PC-3 (cell line): ENCODE results near the gene GSC2. TPM values are rescaled to one million over a fixed set of nuclear protein-coding genes. Genes with fewer than 3 reads are reported as not detected.

Experiments used
- ATAC-seq: fragments of 200-7000 bp; cut with Tn5 transposase; 2 replicates; pipeline ENCODE4 v1.9.1; 2020; ENCODE audit warnings: mild to moderate bottlenecking, moderate library complexity
- Bru-seq: library from RNA; stranded (reverse); fragments of 400-500 nt; gene quantifications from one replicate; lab custom pipeline; 2021; lab: Mats Ljungman, UMichigan
- BruChase-seq, 2 experiments: library from RNA; stranded (reverse); fragments of 400-500 nt; gene quantifications; one replicate each; lab custom pipeline; 2021; lab: Mats Ljungman, UMichigan
- BruUV-seq: library from RNA; stranded (reverse); fragments of 400-500 nt; replicated peaks from 2 replicates; lab custom pipeline; 2021; lab: Mats Ljungman, UMichigan
- CTCF ChIA-PET: fragments of 300-600 bp; sonication (Branson Sonifier 250); formaldehyde crosslinking; loops from one replicate; lab custom pipeline; 2022; ENCODE audit warnings: antibody characterized with exemption; lab: Charles Lee
- POLR2A ChIA-PET: fragments of 300-600 bp; sonication (Branson Sonifier 250); formaldehyde crosslinking; loops from one replicate; lab custom pipeline; 2022; ENCODE audit warnings: antibody characterized with exemption; ENCODE audit not compliant: unreplicated experiment; lab: Charles Lee
- DNase-seq: peaks from one replicate; pipeline ENCODE4 v3.0.0-alpha.2; 2015
- H2AFZ ChIP-seq: fragments of 300-600 bp; sonication (generic); 2 replicates; pipeline ENCODE4 v1.6.0; 2016; ENCODE audit warnings: antibody characterized with exemption, low read length
- H3F3A ChIP-seq: fragments of 300-600 bp; sonication (generic); one replicate; pipeline ENCODE4 v1.6.0; 2017; ENCODE audit warnings: antibody characterized with exemption, low read length, control low read depth, mild to moderate bottlenecking; ENCODE audit not compliant: unreplicated experiment
- H3K27ac ChIP-seq: fragments of 300-600 bp; sonication (generic); 2 replicates; pipeline ENCODE4 v1.5.1; 2016; ENCODE audit warnings: mild to moderate bottlenecking, low read length
- H3K27me3 ChIP-seq: fragments of 300-600 bp; sonication (generic); 2 replicates; pipeline ENCODE4 v1.6.1; 2016; ENCODE audit warnings: low read length, mixed read lengths
- H3K36me3 ChIP-seq: fragments of 300-600 bp; sonication (generic); 2 replicates; pipeline ENCODE4 v1.6.1; 2016; ENCODE audit warnings: low read depth, mixed run types, low read length, mixed read lengths
- H3K4me1 ChIP-seq: fragments of 300-600 bp; sonication (generic); 2 replicates; pipeline ENCODE4 v1.5.1; 2016; ENCODE audit warnings: low read length; ENCODE audit not compliant: insufficient read depth
- H3K4me2 ChIP-seq: fragments of 300-600 bp; sonication (generic); 2 replicates; pipeline ENCODE4 v1.6.0; 2016; ENCODE audit warnings: low read length
- H3K4me3 ChIP-seq: fragments of 300-600 bp; sonication (generic); 2 replicates; pipeline ENCODE4 v1.5.1; 2016; ENCODE audit warnings: mild to moderate bottlenecking, low read length, mixed read lengths
- H3K79me2 ChIP-seq: fragments of 300-600 bp; sonication (generic); 2 replicates; pipeline ENCODE4 v1.6.1; 2017; ENCODE audit warnings: low read length, mixed read lengths
- H3K9ac ChIP-seq: fragments of 300-600 bp; sonication (generic); 2 replicates; pipeline ENCODE4 v1.6.0; 2016; ENCODE audit warnings: mild to moderate bottlenecking, low read length
- H3K9me2 ChIP-seq: fragments of 300-600 bp; sonication (generic); replicated peaks from 2 replicates; pipeline ENCODE4 v1.6.1; 2016; ENCODE audit warnings: mixed run types, low read length, mixed read lengths
- H3K9me3 ChIP-seq: fragments of 300-600 bp; sonication (generic); 2 replicates; pipeline ENCODE4 v1.6.1; 2016; ENCODE audit warnings: low read length, mixed read lengths
- H4K20me1 ChIP-seq: fragments of 300-600 bp; sonication (generic); 2 replicates; pipeline ENCODE4 v1.6.1; 2016; ENCODE audit warnings: low read length, mixed read lengths
- CTCF ChIP-seq: fragments of 300-600 bp; sonication (generic); conservative IDR thresholded peaks from 2 replicates; pipeline ENCODE4 v1.5.1; 2017; ENCODE audit warnings: antibody characterized with exemption, low read depth, mild to moderate bottlenecking, low read length
- EZH2 ChIP-seq: fragments of 300-600 bp; sonication (generic); IDR thresholded peaks from one replicate; pipeline ENCODE4 v1.6.1; 2017; ENCODE audit warnings: antibody characterized with exemption, mild to moderate bottlenecking, low read length; ENCODE audit not compliant: unreplicated experiment
- EZH2phosphoT487 ChIP-seq: fragments of 300-600 bp; sonication (generic); IDR thresholded peaks from 2 replicates; pipeline ENCODE4 v1.6.1; 2018; ENCODE audit warnings: mild to moderate bottlenecking, antibody characterized with exemption, low read length, borderline replicate concordance
- intact Hi-C: fragments of 100-400 bp; cut with micrococcal nuclease; formaldehyde crosslinking; loops from 2 replicates; pipeline ENCODE4 v1.9.0; 2023
- long read RNA-seq: library from polyadenylated mRNA; unstranded; transcript quantifications from one replicate; pipeline ENCODE4 v2.0.0, GENCODE V29; 2021; ENCODE audit not compliant: unreplicated experiment
- total RNA-seq: library from RNA; depleted of rRNA; stranded (reverse); fragments of >200 nt; gene quantifications from 2 replicates; pipeline ENCODE4 v1.2.3, GENCODE V29; 2014; rRNA removed

GSC2 gene
- total RNA-seq (not detected in 2 replicates), Bru-seq, nascent RNA (not detected), BruChase-seq, experiment 1, labeled RNA remaining after a 6-hour chase (percentile 18 among the genes with signal in this experiment), BruChase-seq, experiment 2, labeled RNA remaining after a 2-hour chase (not detected)
- long read RNA-seq: 0 reads

DNA sequence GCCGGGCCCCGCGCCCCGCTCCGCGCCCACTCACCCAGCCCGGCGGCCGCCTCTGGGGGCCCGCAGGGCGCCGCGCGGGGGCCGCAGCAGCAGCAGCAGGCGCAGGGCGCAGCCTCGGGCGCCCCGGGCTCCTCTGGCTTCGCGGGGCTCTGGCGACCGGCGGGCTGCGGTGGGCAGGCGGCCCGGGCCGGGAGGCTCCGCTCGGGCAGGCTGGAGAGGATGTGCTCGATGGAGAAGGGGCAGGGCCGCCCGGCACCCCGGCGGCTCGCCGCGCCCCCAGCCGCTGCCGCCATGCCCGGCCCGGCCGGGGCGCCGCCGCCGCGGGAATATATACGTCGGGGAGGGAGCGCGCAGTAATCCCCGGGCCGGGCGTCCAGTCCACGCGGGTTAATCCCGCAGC lies at the start of gene GSC2:
Gene GSC2 (minus strand): TSS at position 302 of the 400 bp plus-strand sequence. CDS start 9 bp downstream, at position 293.
- Histone ChIP-seq H2AFZ (no peak within 1 kb of the TSS), H3K36me3 (no peaks in the 10 kb centered on the region), H3K4me2 (no peak within 1 kb of the TSS), H3K9ac (no peak within 1 kb of the TSS), H3K9me2 (no peaks in the 10 kb centered on the region), H3K27ac (no peak within 1 kb of the TSS), H3K27me3 (peaks cover 14% of the 10 kb centered on the region; the same call in 1 of the 2 replicates), H3K79me2 (no peaks in the 10 kb centered on the region), H3K9me3 (no peaks in the 10 kb centered on the region), H3F3A (no peaks in the 10 kb centered on the region), H4K20me1 (no peaks in the 10 kb centered on the region), H3K4me1 (no peaks in the 10 kb centered on the region), H3K4me3 (no peak within 1 kb of the TSS)
- TF ChIP-seq EZH2phosphoT487 (no peak), EZH2 (no peak), CTCF (no peak)
- no TSS peak for BruUV-seq
- no peak for DNase-seq
- ChIA-PET POLR2A (no interaction called here), CTCF (no interaction called here)
- no peak for ATAC-seq
- intact Hi-C loops: no loop called here

DNA sequence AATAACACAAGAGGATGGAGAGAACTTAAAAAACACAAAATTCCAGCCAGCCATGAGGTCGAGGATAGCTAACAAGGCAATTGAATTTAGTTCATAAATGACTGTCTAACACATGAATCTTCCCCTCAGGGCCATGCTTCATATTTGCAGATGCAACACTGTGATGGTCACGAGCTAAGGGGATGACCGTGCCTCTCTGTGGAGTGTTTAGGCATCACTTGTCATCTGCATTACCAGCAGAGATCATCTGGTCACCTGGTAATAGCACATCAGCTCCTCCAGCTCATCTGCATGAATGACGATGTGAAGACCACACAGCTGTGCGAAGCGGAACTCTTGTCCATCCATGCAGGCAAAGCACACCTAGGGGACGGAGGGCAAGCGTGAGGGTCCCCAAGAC lies 49.4 kb upstream of the GSC2 start:
- Histone ChIP-seq H2AFZ (no peak overlapping the region), H3K4me1 (no peaks in the 10 kb centered on the region), H3K27ac (no peak overlapping the region), H3K27me3 (no peaks in the 10 kb centered on the region), H3K4me3 (no peak overlapping the region), H4K20me1 (no peaks in the 10 kb centered on the region), H3K9me3 (no peaks in the 10 kb centered on the region), H3K9ac (no peak overlapping the region), H3K36me3 (no peaks in the 10 kb centered on the region), H3K4me2 (no peak overlapping the region), H3K79me2 (no peaks in the 10 kb centered on the region), H3F3A (no peaks in the 10 kb centered on the region), H3K9me2 (no peaks in the 10 kb centered on the region)
- intact Hi-C loops: no loop called here
- no TSS peak for BruUV-seq
- DNase-seq (no peak), ATAC-seq (no peak)
- ChIA-PET POLR2A (no interaction called here), CTCF (no interaction called here)
- no peak for TF ChIP-seq CTCF
- no peak for TF ChIP-seq EZH2
- TF ChIP-seq EZH2phosphoT487: no peak

- no peaks in the 10 kb centered on the region for H3K36me3 ChIP-seq
- no peak overlapping the region for H3K4me2 ChIP-seq
- no peaks in the 10 kb centered on the region for H3K27me3 ChIP-seq
- intact Hi-C loops: no loop called here
- no peak overlapping the region for H3K9ac ChIP-seq
- H3K79me2 ChIP-seq: no peaks in the 10 kb centered on the region
- no peaks in the 10 kb centered on the region for H3K4me1 ChIP-seq
- ChIA-PET POLR2A (no interaction called here), CTCF (no interaction called here)
- BruUV-seq: no TSS peak
- H3K4me3 ChIP-seq: no peak overlapping the region
- no peak for TF ChIP-seq CTCF
- TF ChIP-seq EZH2: no peak
- TF ChIP-seq EZH2phosphoT487: no peak
- no peaks in the 10 kb centered on the region for H3K9me3 ChIP-seq
- no peaks in the 10 kb centered on the region for H3K9me2 ChIP-seq
- ATAC-seq: no peak
- H2AFZ ChIP-seq: no peak overlapping the region
- no peaks in the 10 kb centered on the region for H3F3A ChIP-seq
- no peaks in the 10 kb centered on the region for H4K20me1 ChIP-seq
- no peak for DNase-seq
- H3K27ac ChIP-seq: no peak overlapping the region
These were observed 48.1 kb upstream of the GSC2 start for GRCh38 chr22:19197997-19198865.
